Uterus (tissue), 4 donors: Measurements from ENCODE around the gene STRBP. TPM values are rescaled to one million over a fixed set of nuclear protein-coding genes. Genes with fewer than 3 reads are reported as not detected.
A peak's percentile ranks its signal among the peaks of the same experiment; 100 is the strongest.
"Not testable (repeated sequence)": the region's sequence is repeated elsewhere in the genome, so short reads cannot be mapped to it uniquely, and the experiment has no call there.

Experiments used
- DNase-seq, 2 donors: peaks; one replicate each; pipeline ENCODE4 v3.0.0-alpha.2; 2019 to 2020
- H3K27ac ChIP-seq, 2 donors: fragments of 200-600 bp; sonication (generic); 1 replicate in 1 of 2; 2 replicates in 1 of 2; pipeline ENCODE4 v1.5.1; 2016 to 2018
- H3K27me3 ChIP-seq, 2 donors: fragments of 200-600 bp; sonication (generic); one replicate each; pipeline ENCODE4 v1.5.1; 2018 to 2019; ENCODE audit warnings: control low read depth in 1 of 2
- H3K36me3 ChIP-seq, 2 donors: fragments of 200-600 bp; sonication (generic); one replicate each; pipeline ENCODE4 v1.5.1; 2019; ENCODE audit warnings: control low read depth in 1 of 2
- H3K4me1 ChIP-seq, 2 donors: fragments of 200-600 bp; sonication (generic); one replicate each; pipeline ENCODE4 v1.5.1; 2018 to 2019; ENCODE audit warnings: control low read depth in 1 of 2
- H3K4me3 ChIP-seq, 2 donors: fragments of 200-600 bp; sonication (generic); 1 replicate in 1 of 2; 2 replicates in 1 of 2; pipeline ENCODE4 v1.5.1; 2018 to 2019; ENCODE audit warnings: mild to moderate bottlenecking in 1 of 2
- H3K9me3 ChIP-seq, 2 donors: fragments of 200-600 bp; sonication (generic); one replicate each; pipeline ENCODE4 v1.5.1; 2019; ENCODE audit warnings: control low read depth in 1 of 2
- CTCF ChIP-seq, 4 experiments: fragments of 200-600 bp in 2 of 4; fragments of 450-650 bp in 2 of 4; sonication (generic) in 2 of 4; IDR thresholded peaks; one replicate each; pipeline ENCODE4 v1.5.1; 2016 to 2019; ENCODE audit warnings: antibody characterized with exemption in 4 of 4, mild to moderate bottlenecking in 2 of 4, moderate library complexity in 1 of 4
- POLR2A ChIP-seq, 2 donors: fragments of 450-650 bp; IDR thresholded peaks; one replicate each; pipeline ENCODE4 v1.6.1; 2016; ENCODE audit warnings: antibody characterized with exemption in 2 of 2, mild to moderate bottlenecking in 1 of 2, moderate library complexity in 1 of 2
- intact Hi-C: fragments of 100-400 bp; cut with DNase I; formaldehyde crosslinking; loops from one replicate; pipeline ENCODE4 v1.15.1; 2023; ENCODE audit warnings: low total_unique reads
- total RNA-seq, 4 donors: library from RNA; depleted of rRNA in 3 of 4; stranded (reverse); fragments of >200 nt in 3 of 4; gene quantifications; one replicate each; pipeline versions ENCODE4 v1.1.0 to v1.2.4, GENCODE V29; 2014 to 2023
- donor health status: DM: yes; HTN: yes; CAD: no.

The STRBP gene
- total RNA-seq, 4 donors from 2014 or later: 3.3 to 28.2 (median 16.3) TPM

GRCh38 chr9:123278361-123278760 lies 10.0 kb upstream of the STRBP start:
- TF ChIP-seq CTCF (IDR thresholded peaks at IDR 0.05) (no peak), POLR2A (IDR thresholded peaks at IDR 0.05) (no peak)
- intact Hi-C loops: no loop called here

DNA sequence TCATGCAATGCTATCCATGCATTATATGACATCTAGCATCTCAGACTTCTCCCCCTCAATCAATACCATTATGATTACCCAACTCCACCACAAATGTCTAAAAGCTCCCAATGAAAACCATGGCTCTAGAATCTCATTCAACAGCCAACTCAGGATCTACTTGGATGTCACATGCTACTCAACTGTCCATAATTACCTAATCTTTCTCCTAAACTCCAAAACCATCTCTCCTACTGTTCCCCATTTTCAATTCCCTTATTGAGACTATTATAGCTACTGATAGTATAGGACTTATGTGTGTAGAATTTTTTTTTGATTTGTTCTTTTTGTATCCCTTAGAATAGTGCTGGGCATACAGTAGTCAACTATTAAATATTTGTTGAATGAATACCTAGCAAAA lies 8.2 kb upstream of the STRBP start:
- no peaks in the 10 kb centered on the region for H3K36me3 ChIP-seq
- no peak for DNase-seq
- no peaks in the 10 kb centered on the region for H3K27me3 ChIP-seq
- H3K27ac ChIP-seq: no peak overlapping the region
- H3K4me3 ChIP-seq: no peak overlapping the region
- no peaks in the 10 kb centered on the region for H3K9me3 ChIP-seq
- TF ChIP-seq POLR2A (IDR thresholded peaks at IDR 0.05) (no peak), CTCF (IDR thresholded peaks at IDR 0.05) (no peak)
- H3K4me1 ChIP-seq: no peaks in the 10 kb centered on the region
- intact Hi-C loops: no loop called here

More at GRCh38 chr9:123278361-123278760, 10.0 kb upstream of the STRBP start:
- no peaks in the 10 kb centered on the region for H3K27me3 ChIP-seq
- H3K27ac ChIP-seq: no peak overlapping the region
- H3K4me1 ChIP-seq: no peaks in the 10 kb centered on the region
- DNase-seq: no peak
- no peaks in the 10 kb centered on the region for H3K9me3 ChIP-seq
- no peaks in the 10 kb centered on the region for H3K36me3 ChIP-seq
- H3K4me3 ChIP-seq: no peak overlapping the region

- intact Hi-C loops, H3K4me3 ChIP-seq, H3K9me3 ChIP-seq, H3K4me1 ChIP-seq, H3K36me3 ChIP-seq, H3K27ac ChIP-seq, DNase-seq, H3K27me3 ChIP-seq: not testable (repeated sequence)
Observed at GRCh38 chr9:123271133-123271532, 2.7 kb upstream of the STRBP start.

DNA sequence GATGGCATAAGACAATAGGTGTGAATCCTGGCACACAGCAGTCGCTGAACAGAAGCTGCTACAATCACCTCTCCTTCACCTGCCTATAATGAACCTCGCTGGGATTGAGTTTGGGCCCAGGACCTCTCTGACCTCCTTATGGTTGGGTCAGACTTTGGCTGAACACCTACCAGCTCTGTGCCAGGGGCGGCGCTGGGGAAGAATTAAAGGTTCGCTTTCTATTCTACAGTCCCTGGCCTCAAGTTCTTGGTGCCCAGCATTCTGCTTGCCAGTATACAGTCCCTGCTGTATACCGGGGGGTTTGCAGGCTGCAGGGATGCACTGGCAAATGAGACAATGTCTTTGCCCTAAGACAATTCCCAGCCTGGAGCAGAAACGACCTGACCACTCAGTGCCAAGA lies 895 bp upstream of the STRBP start:
- DNase-seq: no peak
- H3K4me1 ChIP-seq: no peaks in the 10 kb centered on the region
- H3K36me3 ChIP-seq: no peaks in the 10 kb centered on the region
- no peak overlapping the region for H3K27ac ChIP-seq
- no peak for TF ChIP-seq POLR2A (IDR thresholded peaks at IDR 0.05)
- no peak for TF ChIP-seq CTCF (IDR thresholded peaks at IDR 0.05)
- intact Hi-C loops: no loop called here
- H3K27me3 ChIP-seq: no peaks in the 10 kb centered on the region
- H3K9me3 ChIP-seq: no peaks in the 10 kb centered on the region
- H3K4me3 ChIP-seq: peak overlapping the region; percentile 53 to 61

GRCh38 chr9:123268199-123268464 lies 254 bp downstream of the STRBP start:
- TF ChIP-seq POLR2A (IDR thresholded peaks at IDR 0.05) (no peak), CTCF (IDR thresholded peaks at IDR 0.05) (no peak)

GRCh38 chr9:123267481-123268198 lies 746 bp downstream of the STRBP start:
- H3K4me1 ChIP-seq: no peaks in the 10 kb centered on the region
- peak overlapping the region in 1 of 2 donors; percentile 17 for H3K27ac ChIP-seq
- DNase-seq: peak; percentile 17 to 18
- H3K27me3 ChIP-seq: no peaks in the 10 kb centered on the region
- no peaks in the 10 kb centered on the region for H3K36me3 ChIP-seq
- intact Hi-C loops: no loop called here
- no peaks in the 10 kb centered on the region for H3K9me3 ChIP-seq
- TF ChIP-seq POLR2A (IDR thresholded peaks at IDR 0.05) (no peak), CTCF (IDR thresholded peaks at IDR 0.05) (no peak)
- H3K4me3 ChIP-seq: peak overlapping the region; percentile 53 to 61

More at GRCh38 chr9:123268199-123268464, 254 bp downstream of the STRBP start:
- no peaks in the 10 kb centered on the region for H3K27me3 ChIP-seq
- no peaks in the 10 kb centered on the region for H3K4me1 ChIP-seq
- H3K36me3 ChIP-seq: no peaks in the 10 kb centered on the region
- H3K4me3 ChIP-seq: peak overlapping the region; percentile 53 to 61
- H3K27ac ChIP-seq: peak overlapping the region in 1 of 2 donors; percentile 17
- intact Hi-C loops: no loop called here
- DNase-seq: no peak
- H3K9me3 ChIP-seq: no peaks in the 10 kb centered on the region
